Naive thymus-derived CD4-positive, alpha-beta T cell (primary cell): ENCODE measurements around the gene UBA6. TPM values are rescaled to one million over a fixed set of nuclear protein-coding genes. Genes with fewer than 3 reads are reported as not detected.
"Not testable (repeated sequence)": the region's sequence is repeated elsewhere in the genome, so short reads cannot be mapped to it uniquely, and the experiment has no call there.

Experiments used
- ATAC-seq: fragments of 150-1000 bp; cut with Tn5 transposase; 2 replicates; pipeline ENCODE4 v1.10.0; 2021; ENCODE audit warnings: mild to moderate bottlenecking, moderate library complexity
- CTCF ChIA-PET: fragments of 350-600 bp; sonication (Branson Sonifier 250); formaldehyde crosslinking; loops from one replicate; lab custom pipeline; 2021; ENCODE audit warnings: antibody characterized with exemption; lab: Charles Lee
- POLR2A ChIA-PET: fragments of 350-600 bp; sonication (Branson Sonifier 250); formaldehyde crosslinking; loops from one replicate; lab custom pipeline; 2021; ENCODE audit warnings: antibody characterized with exemption, inconsistent platforms; lab: Charles Lee
- DNase-seq, 9 donors: peaks; one replicate each; pipeline versions ENCODE4 v3.0.0 to v3.0.0-alpha.2; 2020 to 2022; ENCODE audit warnings: mixed read lengths in 1 of 9
- H3K27ac ChIP-seq: one replicate; pipeline ENCODE4 v1.7.0; 2013; ENCODE audit warnings: mild to moderate bottlenecking, low read depth, low read length, moderate library complexity
- H3K27me3 ChIP-seq, 2 donors: one replicate each; pipeline ENCODE4 v1.7.0; 2013; ENCODE audit warnings: low read length in 2 of 2, mild to moderate bottlenecking in 2 of 2, moderate library complexity in 2 of 2; ENCODE audit not compliant: control insufficient read depth in 2 of 2, insufficient read depth in 2 of 2
- H3K36me3 ChIP-seq, 3 experiments: 1 replicate in 2 of 3; 2 replicates in 1 of 3; pipeline ENCODE4 v1.7.0; 2013; ENCODE audit warnings: low read length in 3 of 3, mild to moderate bottlenecking in 3 of 3, moderate library complexity in 1 of 3; ENCODE audit not compliant: insufficient read depth in 3 of 3, control insufficient read depth in 2 of 3
- H3K4me1 ChIP-seq, 2 donors: one replicate each; pipeline ENCODE4 v1.7.0; 2013; ENCODE audit warnings: low read length in 2 of 2, mild to moderate bottlenecking in 2 of 2, moderate library complexity in 1 of 2; ENCODE audit not compliant: control insufficient read depth in 2 of 2, insufficient read depth in 2 of 2
- H3K4me3 ChIP-seq: 2 replicates; pipeline ENCODE4 v1.7.0; 2013; ENCODE audit warnings: mild to moderate bottlenecking, low read length
- H3K9me3 ChIP-seq, 3 experiments: 1 replicate in 2 of 3; 2 replicates in 1 of 3; pipeline ENCODE4 v1.7.0; 2013; ENCODE audit warnings: low read length in 3 of 3; ENCODE audit not compliant: control insufficient read depth in 2 of 3
- H3K27ac Mint-ChIP-seq, 9 donors: one replicate each; pipeline ENCODE4 v1.8.0; 2020 to 2022; ENCODE audit warnings: mixed read lengths in 9 of 9, mild to moderate bottlenecking in 8 of 9, moderate library complexity in 5 of 9, inconsistent platforms in 2 of 9
- H3K27me3 Mint-ChIP-seq, 5 donors: one replicate each; pipeline ENCODE4 v1.8.0; 2021 to 2022; ENCODE audit warnings: mixed read lengths in 5 of 5, mild to moderate bottlenecking in 1 of 5
- H3K36me3 Mint-ChIP-seq, 5 donors: one replicate each; pipeline ENCODE4 v1.8.0; 2020 to 2022; ENCODE audit warnings: mixed read lengths in 5 of 5, mild to moderate bottlenecking in 3 of 5, inconsistent platforms in 1 of 5
- H3K4me1 Mint-ChIP-seq, 7 donors: one replicate each; pipeline ENCODE4 v1.8.0; 2020 to 2022; ENCODE audit warnings: mixed read lengths in 7 of 7, mild to moderate bottlenecking in 3 of 7, inconsistent platforms in 1 of 7
- H3K4me3 Mint-ChIP-seq, 10 donors: one replicate each; pipeline ENCODE4 v1.8.0; 2020 to 2022; ENCODE audit warnings: mild to moderate bottlenecking in 10 of 10, mixed read lengths in 10 of 10, moderate library complexity in 6 of 10, inconsistent platforms in 2 of 10
- H3K9me3 Mint-ChIP-seq, 11 donors: one replicate each; pipeline ENCODE4 v1.8.0; 2020 to 2022; ENCODE audit warnings: mixed read lengths in 11 of 11, mild to moderate bottlenecking in 4 of 11, inconsistent platforms in 1 of 11, moderate library complexity in 1 of 11
- intact Hi-C, 2 donors: fragments of 100-400 bp; cut with micrococcal nuclease; formaldehyde crosslinking; loops; one replicate each; pipeline ENCODE4 v1.15.1; 2023
- polyA plus RNA-seq, 2 donors: library from polyadenylated mRNA; unstranded; fragments of 300-500 nt; fragmentation: Illumina TruSeq; gene quantifications; one replicate each; pipeline ENCODE4 v1.2.3, GENCODE V29; 2021
- total RNA-seq, 6 experiments: library from RNA in 5 of 6; stranded (reverse) in 5 of 6; gene quantifications; 1 replicate in 5 of 6; 2 replicates in 1 of 6; pipeline ENCODE4 v1.2.3 and lab custom pipeline; 2021 to 2026

The UBA6 gene
- total and polyA plus RNA-seq, 7 experiments from 2014 or later = 14.9 to 84.4 (median 36.5) TPM

DNA sequence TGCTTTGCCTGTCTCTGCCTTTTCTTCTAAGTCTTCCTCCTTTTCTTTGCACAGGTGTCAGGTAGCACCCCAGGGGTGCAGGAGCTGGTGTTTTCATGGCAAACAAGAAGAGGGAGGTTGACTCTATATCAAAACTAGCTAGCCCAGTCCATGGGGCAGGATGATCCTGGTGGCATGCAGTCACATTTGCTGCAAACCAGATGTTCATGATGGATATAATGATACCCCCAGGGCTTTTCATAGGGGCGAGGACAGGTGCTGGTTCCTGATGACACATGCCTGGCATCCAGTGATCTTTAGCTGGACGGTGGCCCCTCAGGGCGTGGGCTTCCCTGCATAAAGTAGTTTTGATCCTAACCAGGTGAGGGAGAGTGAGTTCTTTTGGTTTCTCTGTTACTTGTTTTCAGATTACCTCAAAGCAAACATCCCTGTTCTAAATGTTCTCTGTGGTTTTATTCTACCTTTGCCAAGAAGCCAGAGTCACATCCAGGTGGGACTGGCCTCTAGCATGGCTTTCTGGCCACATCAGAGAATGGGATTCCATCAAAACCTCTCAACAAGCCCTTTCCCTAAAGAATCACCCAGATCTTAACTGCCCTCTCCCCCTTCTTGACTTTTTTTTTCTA is 11.2 kb upstream of the UBA6 start:
- peaks cover 0 to 18% (median 0%) of the 10 kb centered on the region in 3 experiments for H3K36me3 ChIP-seq
- H3K27ac Mint-ChIP-seq = peak overlapping the region in 3 of 9 donors; percentile 9 to 36 (median 25)
- no peaks in the 10 kb centered on the region for H3K9me3 ChIP-seq
- no peak overlapping the region for H3K4me3 Mint-ChIP-seq
- CTCF ChIA-PET = interaction anchor here (0.6 kb wide), 1 partner anchor 529 kb away, joined by 3 read pairs; no protein-coding TSS in a partner anchor
- H3K36me3 Mint-ChIP-seq = peaks cover 0 to 58% (median 38%) of the 10 kb centered on the region in 5 donors
- H3K27ac ChIP-seq = no peak overlapping the region
- H3K9me3 Mint-ChIP-seq = peaks cover 0 to 12% (median 2%) of the 10 kb centered on the region in 11 donors
- DNase-seq = no peak
- peaks cover 8 to 35% (median 31%) of the 10 kb centered on the region in 7 donors for H3K4me1 Mint-ChIP-seq
- POLR2A ChIA-PET = no interaction called here
- no peak for ATAC-seq
- intact Hi-C loops = no loop called here
- H3K27me3 Mint-ChIP-seq = no peaks in the 10 kb centered on the region
- H3K4me3 ChIP-seq = no peak overlapping the region
- no peaks in the 10 kb centered on the region for H3K27me3 ChIP-seq
- H3K4me1 ChIP-seq = no peaks in the 10 kb centered on the region

DNA sequence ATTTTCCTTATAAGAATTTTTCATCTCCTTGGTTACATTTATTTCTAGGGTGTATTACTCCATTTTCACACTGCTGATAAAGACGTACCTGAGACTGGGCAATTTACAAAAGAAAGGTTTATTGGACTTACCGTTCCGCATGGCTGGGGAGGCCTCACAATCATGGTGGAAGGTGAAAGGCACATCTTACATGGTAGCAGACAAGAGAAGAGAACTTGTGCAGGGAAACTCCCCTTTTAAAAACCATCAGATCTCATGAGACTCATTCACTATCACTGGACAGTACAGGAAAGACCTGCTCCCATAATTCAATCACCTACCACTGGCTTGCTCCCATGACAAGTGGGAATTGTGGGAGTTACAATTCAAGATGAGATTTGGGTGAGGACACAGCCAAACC is 5.7 kb upstream of the UBA6 start:
- H3K27ac ChIP-seq, H3K27me3 Mint-ChIP-seq, H3K27ac Mint-ChIP-seq, H3K27me3 ChIP-seq, POLR2A ChIA-PET, DNase-seq, H3K4me3 ChIP-seq, H3K4me1 ChIP-seq, intact Hi-C loops, CTCF ChIA-PET, H3K36me3 ChIP-seq, ATAC-seq, H3K9me3 ChIP-seq: not testable (repeated sequence)
- Mint-ChIP-seq H3K9me3 (peaks cover 4 to 22% (median 14%) of the 10 kb centered on the region in 11 donors), H3K4me3 (peak overlapping the region in 1 of 10 donors; percentile 9), H3K36me3 (peaks cover 20 to 62% (median 60%) of the 10 kb centered on the region in 5 donors), H3K4me1 (peaks cover 32 to 78% (median 63%) of the 10 kb centered on the region in 7 donors)

DNA sequence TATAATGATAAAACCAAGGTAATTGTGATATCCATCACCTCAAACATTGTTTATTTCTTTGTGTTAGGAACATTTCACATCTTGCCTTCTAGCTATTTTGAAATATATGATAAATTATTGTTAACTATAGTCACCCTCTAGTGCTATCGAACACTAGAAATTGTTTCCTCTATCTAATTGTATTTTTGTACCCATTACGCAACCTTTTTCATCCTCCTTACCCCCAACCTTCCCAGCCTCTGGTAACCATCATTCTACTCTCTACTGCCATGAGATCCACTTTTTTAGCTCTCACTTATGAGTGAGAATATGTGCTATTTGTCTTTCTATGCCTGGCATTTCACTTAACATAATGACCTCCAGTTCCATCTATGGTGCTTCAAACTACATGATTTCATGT is 3.9 kb upstream of the UBA6 start:
- no peaks in the 10 kb centered on the region for H3K27me3 ChIP-seq

DNA sequence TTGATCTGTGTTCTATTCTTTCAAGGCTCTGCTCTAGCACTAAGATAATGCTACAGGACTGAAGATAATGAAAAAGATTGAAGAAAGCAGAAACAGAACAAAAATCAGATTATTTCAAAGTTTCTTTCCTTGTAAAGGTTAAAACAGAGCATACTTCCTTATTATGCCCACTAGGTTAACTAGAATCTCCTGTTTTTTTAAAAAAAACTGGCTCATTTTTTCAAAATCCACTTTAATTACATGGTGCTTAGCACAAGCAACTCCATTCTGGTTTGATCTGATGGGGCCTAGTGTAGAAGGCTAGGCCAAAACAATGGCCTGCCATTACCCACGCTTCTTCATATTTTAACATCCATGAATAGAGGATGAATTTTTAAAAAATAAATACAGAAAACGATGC is 1.2 kb upstream of the UBA6 start:
- Mint-ChIP-seq H3K36me3 (peaks cover 20 to 49% (median 37%) of the 10 kb centered on the region in 5 donors), H3K4me1 (peaks cover 49 to 85% (median 74%) of the 10 kb centered on the region in 7 donors), H3K9me3 (peaks cover 4 to 18% (median 10%) of the 10 kb centered on the region in 11 donors), H3K27me3 (no peaks in the 10 kb centered on the region), H3K4me3 (peak overlapping the region; percentile 91 to 100 (median 97)), H3K27ac (peak overlapping the region; percentile 16 to 100 (median 95))
- ChIA-PET CTCF (interaction anchor here (1.0 kb wide), 1 partner anchor 50 kb away, joined by 4 read pairs; no protein-coding TSS in a partner anchor), POLR2A (interaction anchor here (1.1 to 3.5 kb wide), 2 partner anchors 144 to 157 kb away, joined by 3 to 29 read pairs; partner anchors contain the start of gene CENPC)
- Histone ChIP-seq H3K27ac (peak overlapping the region; percentile 85), H3K36me3 (peaks cover 0 to 5% (median 0%) of the 10 kb centered on the region in 3 experiments), H3K4me1 (peaks cover 10 to 16% of the 10 kb centered on the region in 2 donors), H3K4me3 (peak overlapping the region; percentile 73), H3K9me3 (no peaks in the 10 kb centered on the region), H3K27me3 (no peaks in the 10 kb centered on the region)
- intact Hi-C loops = loop anchor here in 1 of 2 donors (5.0 kb wide), 1 partner anchor 735 kb away; no protein-coding TSS in a partner anchor
- no peak for DNase-seq
- no peak for ATAC-seq

More for the DNA sequence above, 3.9 kb upstream of the UBA6 start:
- DNase-seq (no peak), ATAC-seq (no peak)
- H3K4me1 Mint-ChIP-seq = peaks cover 38 to 82% (median 65%) of the 10 kb centered on the region in 7 donors
- CTCF ChIA-PET = no interaction called here
- Histone ChIP-seq H3K36me3 (peaks cover 0 to 5% (median 0%) of the 10 kb centered on the region in 3 experiments), H3K27ac (no peak overlapping the region), H3K4me1 (peaks cover 8 to 11% of the 10 kb centered on the region in 2 donors), H3K4me3 (no peak overlapping the region), H3K9me3 (no peaks in the 10 kb centered on the region)
- peak overlapping the region in 6 of 10 donors; percentile 1 to 43 (median 30) for H3K4me3 Mint-ChIP-seq
- H3K9me3 Mint-ChIP-seq = peaks cover 4 to 22% (median 14%) of the 10 kb centered on the region in 11 donors
- H3K36me3 Mint-ChIP-seq = peaks cover 20 to 59% (median 52%) of the 10 kb centered on the region in 5 donors
- intact Hi-C loops = loop anchor here (1.0 to 5.0 kb wide), 2 partner anchors 205 to 732 kb away; no protein-coding TSS in a partner anchor
- POLR2A ChIA-PET = interaction anchor here (0.6 kb wide), 2 partner anchors 22 to 228 kb away, joined by 3 to 4 read pairs; no protein-coding TSS in a partner anchor
- peak overlapping the region in 2 of 9 donors; percentile 28 to 50 for H3K27ac Mint-ChIP-seq
- H3K27me3 Mint-ChIP-seq = no peaks in the 10 kb centered on the region

DNA sequence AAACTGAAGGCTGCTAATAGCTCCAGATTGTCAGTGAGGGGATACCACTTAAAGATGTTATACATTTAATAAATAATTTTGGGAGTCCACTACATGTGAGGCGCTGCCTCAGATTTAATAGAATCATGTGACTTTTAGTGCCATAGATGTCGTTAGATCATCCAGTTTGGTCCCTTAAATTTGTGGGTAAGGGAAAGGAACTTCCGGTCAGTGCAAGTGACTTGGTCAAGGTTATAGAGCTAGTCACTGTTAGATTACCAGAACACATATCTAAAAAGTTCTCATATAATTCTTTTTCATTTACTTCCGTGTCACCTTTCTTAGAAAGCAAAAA is 529 bp upstream of the UBA6 start:
- POLR2A ChIA-PET = interaction anchor here (1.1 to 3.5 kb wide), 3 partner anchors 21 to 156 kb away, joined by 3 to 29 read pairs (median 3); partner anchors contain the start of gene CENPC
- no peaks in the 10 kb centered on the region for H3K9me3 ChIP-seq
- peak overlapping the region; percentile 73 for H3K4me3 ChIP-seq
- H3K27ac Mint-ChIP-seq = peak overlapping the region; percentile 92 to 100 (median 96)
- peaks cover 10 to 16% of the 10 kb centered on the region in 2 donors for H3K4me1 ChIP-seq
- no peaks in the 10 kb centered on the region for H3K27me3 ChIP-seq
- CTCF ChIA-PET = interaction anchor here (0.6 to 1.7 kb wide), 5 partner anchors 9 to 145 kb away, joined by 3 to 4 read pairs (median 4); no protein-coding TSS in a partner anchor
- no peaks in the 10 kb centered on the region for H3K27me3 Mint-ChIP-seq
- H3K36me3 ChIP-seq = peaks cover 0 to 5% (median 0%) of the 10 kb centered on the region in 3 experiments
- peaks cover under 1 to 14% (median 7%) of the 10 kb centered on the region in 11 donors for H3K9me3 Mint-ChIP-seq
- H3K36me3 Mint-ChIP-seq = peaks cover 17 to 43% (median 31%) of the 10 kb centered on the region in 5 donors
- H3K27ac ChIP-seq = peak overlapping the region; percentile 85
- peaks cover 49 to 86% (median 75%) of the 10 kb centered on the region in 7 donors for H3K4me1 Mint-ChIP-seq
- DNase-seq = no peak
- no peak for ATAC-seq
- intact Hi-C loops = loop anchor here (1.0 to 5.0 kb wide), 7 partner anchors 13 to 736 kb away; partner anchors contain the start of genes CENPC (in 2 of the 2) and YTHDC1 (in 1 of the 2)
- H3K4me3 Mint-ChIP-seq = peak overlapping the region; percentile 91 to 100 (median 97)

DNA sequence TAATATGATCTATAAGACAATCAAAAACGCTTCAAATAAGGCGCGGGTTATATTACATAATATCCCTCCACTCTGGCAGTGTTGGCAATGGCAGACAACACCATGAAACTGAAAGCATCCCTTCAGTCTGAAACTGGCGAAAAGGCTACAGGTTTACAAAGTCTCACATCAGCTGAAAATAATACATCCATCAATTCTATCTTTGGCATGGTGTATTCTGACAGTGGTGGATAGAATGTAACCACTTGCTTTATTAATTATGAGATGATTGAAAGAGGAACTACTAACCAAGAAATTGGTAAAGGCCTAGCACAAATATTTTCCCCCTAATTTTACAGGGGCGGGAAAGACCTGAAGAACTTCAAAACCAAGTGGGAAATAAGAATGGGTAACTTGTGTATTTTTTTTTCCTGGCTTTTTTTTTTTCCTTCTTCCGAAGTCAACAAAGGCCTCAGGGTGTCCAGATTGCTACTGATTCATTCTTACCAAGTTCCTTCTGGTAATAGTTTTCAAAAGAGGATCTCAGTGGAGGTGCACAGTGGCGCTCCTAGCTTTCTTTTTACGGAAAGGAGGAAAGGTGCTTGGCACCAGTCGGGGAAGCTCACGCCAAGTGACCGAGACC is 728 bp downstream of the UBA6 start:
- H3K27me3 Mint-ChIP-seq = no peaks in the 10 kb centered on the region
- CTCF ChIA-PET = interaction anchor here (0.6 to 1.7 kb wide), 4 partner anchors 8 to 154 kb away, joined by 3 to 4 read pairs (median 4); no protein-coding TSS in a partner anchor

More for the DNA sequence above, 728 bp downstream of the UBA6 start:
- Mint-ChIP-seq H3K27ac (peak overlapping the region; percentile 92 to 100 (median 96)), H3K4me1 (peaks cover 44 to 84% (median 72%) of the 10 kb centered on the region in 7 donors), H3K9me3 (peaks cover 0 to 4% (median 0%) of the 10 kb centered on the region in 11 donors), H3K36me3 (peaks cover 9 to 34% (median 27%) of the 10 kb centered on the region in 5 donors), H3K4me3 (peak overlapping the region; percentile 91 to 100 (median 97))
- ATAC-seq = no peak
- Histone ChIP-seq H3K4me1 (peaks cover 10 to 16% of the 10 kb centered on the region in 2 donors), H3K27ac (peak overlapping the region; percentile 85), H3K36me3 (peaks cover 0 to 5% (median 0%) of the 10 kb centered on the region in 3 experiments), H3K27me3 (no peaks in the 10 kb centered on the region), H3K4me3 (peak overlapping the region; percentile 73), H3K9me3 (no peaks in the 10 kb centered on the region)
- POLR2A ChIA-PET = interaction anchor here (0.7 to 3.5 kb wide), 4 partner anchors 9 to 155 kb away, joined by 3 to 29 read pairs (median 3); partner anchors contain the start of gene CENPC
- DNase-seq = peak in 6 of 9 donors; percentile 3 to 25 (median 22)
- intact Hi-C loops = loop anchor here in 1 of 2 donors (2.0 to 5.0 kb wide), 2 partner anchors 649 to 737 kb away; no protein-coding TSS in a partner anchor
